AML-193 (cell line): ENCODE measurements around the gene LARP7.
"Not testable (repeated sequence)": the region's sequence is repeated elsewhere in the genome, so short reads cannot be mapped to it uniquely, and the experiment has no call there.

ENCODE experiments used
- DNase-seq, 2 experiments: peaks; one replicate each; lab custom pipeline; 2025; lab: John Stamatoyannopoulos, UW

The LARP7 gene

DNA sequence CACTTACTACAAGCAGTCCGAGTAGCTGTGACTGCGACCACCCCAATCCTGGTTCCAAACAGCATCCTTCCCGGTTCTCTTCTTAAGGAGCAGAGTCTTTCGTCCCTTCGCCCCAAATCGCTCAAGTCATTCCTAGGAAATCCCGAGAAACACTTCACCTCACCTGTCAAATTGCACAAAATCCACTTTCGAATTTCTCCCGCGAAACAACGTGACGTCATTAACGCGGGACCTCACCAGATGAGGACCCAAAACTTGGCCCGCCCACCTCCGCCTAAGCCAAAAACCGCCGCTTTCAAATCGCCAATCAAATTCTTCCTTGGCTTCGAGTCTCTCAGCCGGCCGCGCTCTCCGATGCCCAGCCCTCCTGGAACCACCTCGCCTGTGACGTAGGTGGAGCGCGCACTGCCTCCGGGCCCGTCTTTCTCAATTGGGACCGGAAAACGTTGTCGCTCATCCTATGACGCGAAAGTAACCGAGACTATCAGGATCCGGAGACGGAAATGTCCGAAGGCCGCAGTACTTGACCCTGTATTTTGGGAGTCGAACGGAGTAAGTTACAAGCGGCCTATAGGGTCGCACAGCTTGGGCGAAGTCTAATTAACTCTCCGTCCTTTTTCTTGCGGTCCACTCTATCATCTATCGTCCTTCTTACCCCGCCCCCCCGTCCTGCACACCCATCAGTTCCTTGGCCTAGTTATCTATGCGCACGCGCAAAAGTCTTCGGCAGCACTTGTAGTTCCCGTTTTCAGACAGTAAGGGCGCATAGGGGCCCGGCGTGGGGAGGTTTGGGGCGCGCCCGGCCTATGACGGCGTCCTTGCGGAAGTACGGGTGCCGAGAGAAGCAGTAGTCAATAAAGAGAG is at the start of gene LARP7, which contains the start of gene ZGRF1:
Gene LARP7 (plus strand): TSS at position 456 of the 864 bp plus-strand sequence. CDS start 7,527 bp downstream, outside the sequence.
Gene ZGRF1 (minus strand): TSS at position 222 of the 864 bp plus-strand sequence. CDS start 3,733 bp downstream, outside the sequence.
- peak; percentile 96 for DNase-seq

DNA sequence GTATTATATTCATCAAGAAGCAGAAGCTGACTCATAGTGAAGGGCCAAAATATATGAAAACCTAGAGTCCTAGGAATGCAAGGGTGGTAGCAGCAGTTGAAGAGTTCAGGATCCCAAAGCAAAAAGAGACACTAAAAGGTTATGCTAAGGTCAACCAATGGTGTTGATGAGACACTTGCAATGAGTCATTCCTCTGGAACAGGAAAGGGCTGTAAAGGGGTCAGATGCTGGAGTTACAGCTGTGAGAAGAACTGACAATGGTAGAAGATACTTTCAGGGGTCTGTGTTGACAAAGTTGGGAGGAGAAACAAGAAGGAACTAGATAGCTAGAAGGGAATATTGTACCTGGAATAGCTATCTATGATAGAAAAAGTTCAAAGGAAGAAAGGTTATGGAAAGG is 47.7 kb upstream of the LARP7 start:
- no peak for DNase-seq

DNA sequence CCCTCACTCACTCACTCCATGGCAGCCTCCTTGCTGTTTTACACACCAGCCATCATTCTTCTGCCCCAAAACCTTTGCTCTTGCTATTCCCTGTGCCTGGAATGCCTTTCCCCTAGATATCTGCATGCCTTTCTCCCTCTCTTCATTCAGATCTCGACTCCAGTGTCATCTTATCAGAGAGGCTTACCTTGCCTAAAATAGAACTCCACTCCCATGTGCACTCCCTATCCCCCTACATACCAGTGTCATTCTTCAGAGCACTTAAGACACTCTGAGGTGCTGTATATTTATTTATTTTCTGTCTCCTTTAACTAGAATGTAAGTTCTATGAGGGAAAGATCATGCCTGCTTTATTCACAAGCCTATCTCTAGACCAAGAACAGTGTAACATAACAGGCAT is 45.4 kb upstream of the LARP7 start:
- no peak for DNase-seq

DNA sequence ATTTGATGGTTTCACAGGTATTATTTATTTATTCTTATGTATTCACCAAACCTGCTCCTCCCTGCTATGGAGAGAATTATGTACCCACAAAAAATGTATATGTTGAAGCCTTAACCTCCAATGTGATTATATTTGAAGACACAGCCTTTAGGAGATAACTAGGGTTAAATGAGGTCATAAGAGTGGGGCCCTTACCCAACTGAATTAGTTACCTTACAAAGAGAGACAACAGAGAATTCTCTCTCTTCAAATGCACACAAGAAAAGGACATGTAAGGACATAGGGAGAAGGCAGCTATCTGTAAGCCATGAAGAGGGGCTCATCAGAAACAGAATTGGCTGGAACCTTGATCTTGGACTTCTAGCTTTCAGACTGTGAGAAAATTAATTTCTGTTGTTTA is 44.2 kb upstream of the LARP7 start:
- no peak for DNase-seq

DNA sequence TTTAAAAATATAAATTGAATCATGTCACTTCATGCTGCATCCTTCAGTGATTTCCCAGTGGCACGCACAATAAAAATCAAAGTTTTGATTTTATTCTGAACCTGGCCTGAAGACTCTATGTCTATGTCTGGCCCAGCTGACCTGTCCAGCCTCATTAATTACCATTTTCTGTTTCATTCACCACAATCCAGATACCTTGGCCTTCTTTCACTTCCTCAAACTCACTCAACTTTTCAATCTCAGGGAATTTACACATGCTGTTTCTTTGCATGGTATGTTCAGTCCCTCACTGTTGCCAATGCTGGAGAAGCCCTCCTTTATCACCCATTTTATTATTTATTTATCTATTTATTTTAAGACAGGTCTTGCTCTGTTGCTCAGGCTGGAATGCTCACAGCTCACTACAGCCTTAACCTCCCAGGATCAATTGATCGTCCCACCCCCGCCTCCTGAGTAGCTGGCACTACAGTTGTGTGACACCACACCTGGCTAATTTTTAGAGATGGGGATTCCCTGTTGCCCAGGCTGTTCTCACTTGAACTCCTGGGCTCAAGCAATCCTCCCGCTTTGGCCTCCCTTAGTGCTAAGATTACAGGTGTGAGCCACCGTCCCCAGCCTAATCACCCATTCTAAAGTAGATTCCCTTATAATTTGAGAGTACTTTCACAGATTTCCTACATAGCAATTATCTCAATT is 43.4 kb upstream of the LARP7 start:
- no peak for DNase-seq

DNA sequence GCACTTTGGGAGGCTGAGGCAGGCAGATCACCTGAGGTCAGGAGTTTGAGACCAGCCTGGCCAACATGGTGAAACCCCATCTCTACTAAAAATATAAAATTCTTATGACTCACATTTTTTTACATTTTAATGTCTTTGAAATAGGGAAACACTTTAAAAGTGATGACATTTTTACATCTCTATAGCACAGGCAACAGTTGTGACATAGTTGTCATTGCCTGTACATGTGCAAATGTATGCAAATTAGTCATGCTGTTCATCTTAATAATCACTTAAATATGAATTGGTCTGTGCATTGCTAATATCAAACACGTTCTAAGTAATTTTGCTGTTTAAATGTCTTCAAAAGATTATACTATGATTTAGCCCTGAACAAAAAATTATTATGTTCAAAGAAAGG is 42.0 kb upstream of the LARP7 start:
- DNase-seq, result no peak

DNA sequence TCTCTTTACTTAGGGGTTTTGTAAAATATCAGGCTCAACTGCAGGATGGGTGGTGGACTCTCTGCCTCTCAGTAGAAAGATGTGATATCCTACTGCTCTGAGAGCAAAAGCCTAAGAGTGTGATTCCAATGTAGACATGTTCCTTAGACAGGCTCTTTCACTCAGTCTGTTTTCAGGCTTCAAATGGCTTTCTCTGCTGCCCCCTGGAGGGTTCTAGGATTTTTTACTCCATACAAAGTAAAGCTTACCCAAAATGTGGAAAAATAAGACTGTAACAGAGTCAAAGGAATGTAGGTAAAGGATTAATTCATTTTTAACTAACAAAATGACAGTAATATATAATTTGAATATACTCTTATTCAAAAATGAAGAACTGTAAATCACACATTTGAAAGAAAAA is 32.4 kb upstream of the LARP7 start:
- DNase-seq, result peak; percentile 34 to 39

DNA sequence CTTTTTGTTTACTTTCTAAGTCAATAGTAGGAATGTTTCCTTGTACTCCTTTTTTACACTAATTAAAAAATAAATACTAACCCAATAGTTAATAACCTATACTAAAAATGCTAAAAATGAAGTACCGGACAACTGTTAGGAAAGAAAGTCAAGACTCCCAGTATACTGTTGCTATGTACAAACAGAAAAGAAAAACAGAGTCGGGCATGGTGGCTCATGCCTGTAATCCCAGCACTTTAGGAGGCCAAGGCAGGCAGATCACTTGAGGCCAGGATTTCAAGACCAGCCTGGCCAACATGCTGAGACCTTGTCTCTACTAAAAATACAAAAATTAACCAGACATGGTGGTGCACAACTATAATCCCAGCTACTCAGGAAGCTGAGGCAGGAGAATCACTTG is 24.1 kb upstream of the LARP7 start:
- not testable (repeated sequence) for DNase-seq

DNA sequence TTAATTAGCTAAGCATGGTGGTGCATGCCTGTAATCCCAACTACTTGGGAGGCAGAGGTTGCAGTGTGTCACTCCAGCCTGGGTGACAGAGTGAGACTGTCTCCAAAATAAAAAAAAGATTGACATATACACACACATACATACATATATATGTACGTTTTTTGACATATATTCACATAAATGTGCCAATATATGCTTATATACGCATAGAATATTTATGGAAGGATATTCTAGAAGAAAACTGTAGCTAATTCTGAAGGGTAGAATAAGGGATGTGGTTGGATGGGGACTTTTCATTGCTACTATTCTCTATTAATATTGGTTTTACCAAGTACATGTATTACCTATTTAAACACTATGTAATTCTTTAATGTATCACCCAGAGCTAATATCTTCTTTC is 20.0 kb upstream of the LARP7 start:
- no peak for DNase-seq

DNA sequence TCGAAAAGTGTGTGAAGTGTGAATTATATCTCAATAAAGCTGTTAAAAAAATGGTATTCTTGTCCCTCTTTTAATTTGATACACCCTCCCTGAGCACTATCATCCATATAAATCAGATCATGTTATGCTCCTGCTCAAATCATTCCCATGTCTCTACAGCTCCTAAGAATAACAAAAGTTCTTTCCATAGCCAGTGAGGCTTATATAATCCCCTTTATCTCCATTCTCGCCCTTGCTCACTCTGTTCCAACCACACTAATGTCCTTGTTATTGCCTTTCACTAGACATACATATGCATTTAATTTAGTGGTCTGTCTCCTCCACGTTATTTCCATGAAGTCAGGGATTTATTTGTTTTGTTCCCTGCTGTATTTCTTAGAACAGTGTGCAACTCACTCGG is 10.7 kb upstream of the LARP7 start:
- no peak for DNase-seq

DNA sequence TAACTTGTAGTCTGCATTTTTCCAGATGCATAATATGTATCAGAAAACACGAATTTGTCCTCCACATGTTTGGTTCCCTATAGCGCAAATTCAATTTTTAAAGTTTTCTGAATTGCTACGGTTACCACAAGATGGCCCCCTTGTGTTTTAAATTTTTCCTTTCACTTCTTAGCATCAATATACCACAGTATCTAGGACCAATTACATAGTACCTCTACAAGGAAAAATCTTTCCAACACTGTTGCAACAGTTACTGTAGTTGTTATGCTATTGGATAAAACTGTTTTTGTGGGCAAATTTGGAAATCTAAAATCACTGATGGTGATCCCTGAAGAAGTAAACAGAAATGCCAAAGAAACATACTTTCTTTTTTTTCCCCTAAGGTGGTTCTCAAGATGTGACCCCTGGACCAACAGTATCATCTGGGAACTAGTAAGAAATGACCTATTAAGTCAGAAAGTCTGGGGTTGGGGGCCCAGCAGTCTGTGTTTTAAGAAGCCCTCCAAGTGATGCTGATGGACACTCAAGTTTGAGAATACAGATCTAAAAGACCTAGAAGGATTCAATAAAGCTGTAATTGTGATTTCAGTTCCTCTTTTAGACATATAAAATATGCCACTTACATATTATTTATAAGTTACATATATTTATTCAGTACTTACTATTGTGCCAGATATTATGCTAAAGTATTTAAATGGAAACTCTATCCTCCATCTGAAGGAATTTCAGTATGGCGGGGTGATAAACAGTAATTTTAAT is 3.3 kb upstream of the LARP7 start:
- DNase-seq, result peak; percentile 34 to 55

DNA sequence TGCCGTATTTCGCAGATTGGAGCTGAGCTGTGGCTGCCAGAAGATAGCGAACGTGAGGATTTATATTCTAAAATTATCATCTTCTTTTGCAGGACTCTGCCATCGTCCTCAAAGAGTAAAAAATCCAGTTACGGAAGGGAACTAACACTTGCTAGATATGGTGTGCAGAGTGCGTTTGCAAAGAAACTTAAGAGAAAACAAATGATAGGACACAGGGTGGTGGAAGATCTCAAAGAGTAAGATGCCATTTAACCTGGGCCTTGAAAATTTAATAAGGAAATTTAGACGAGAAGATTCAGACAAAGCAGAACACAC is 566 bp downstream of the LARP7 start:
- no peak for DNase-seq

DNA sequence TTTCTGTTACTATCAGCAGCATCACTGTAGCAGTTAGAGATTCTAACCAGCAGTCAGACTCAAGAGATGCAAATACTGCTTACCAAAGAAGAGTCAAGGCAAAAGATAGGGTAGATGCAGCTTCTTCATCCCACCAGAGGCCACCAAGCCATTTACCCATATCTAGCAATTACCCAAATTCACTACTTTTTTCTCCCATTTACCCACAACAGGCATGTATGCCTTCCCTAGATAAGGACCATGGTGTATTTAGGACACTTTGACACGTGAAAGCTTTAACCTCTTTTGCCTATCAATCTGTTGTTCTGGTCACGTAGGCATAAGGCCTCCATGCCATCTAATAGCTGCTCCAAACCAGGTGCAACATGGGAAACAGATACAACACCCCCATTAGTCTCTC is 5.6 kb downstream of the LARP7 start:
- no peak for DNase-seq

DNA sequence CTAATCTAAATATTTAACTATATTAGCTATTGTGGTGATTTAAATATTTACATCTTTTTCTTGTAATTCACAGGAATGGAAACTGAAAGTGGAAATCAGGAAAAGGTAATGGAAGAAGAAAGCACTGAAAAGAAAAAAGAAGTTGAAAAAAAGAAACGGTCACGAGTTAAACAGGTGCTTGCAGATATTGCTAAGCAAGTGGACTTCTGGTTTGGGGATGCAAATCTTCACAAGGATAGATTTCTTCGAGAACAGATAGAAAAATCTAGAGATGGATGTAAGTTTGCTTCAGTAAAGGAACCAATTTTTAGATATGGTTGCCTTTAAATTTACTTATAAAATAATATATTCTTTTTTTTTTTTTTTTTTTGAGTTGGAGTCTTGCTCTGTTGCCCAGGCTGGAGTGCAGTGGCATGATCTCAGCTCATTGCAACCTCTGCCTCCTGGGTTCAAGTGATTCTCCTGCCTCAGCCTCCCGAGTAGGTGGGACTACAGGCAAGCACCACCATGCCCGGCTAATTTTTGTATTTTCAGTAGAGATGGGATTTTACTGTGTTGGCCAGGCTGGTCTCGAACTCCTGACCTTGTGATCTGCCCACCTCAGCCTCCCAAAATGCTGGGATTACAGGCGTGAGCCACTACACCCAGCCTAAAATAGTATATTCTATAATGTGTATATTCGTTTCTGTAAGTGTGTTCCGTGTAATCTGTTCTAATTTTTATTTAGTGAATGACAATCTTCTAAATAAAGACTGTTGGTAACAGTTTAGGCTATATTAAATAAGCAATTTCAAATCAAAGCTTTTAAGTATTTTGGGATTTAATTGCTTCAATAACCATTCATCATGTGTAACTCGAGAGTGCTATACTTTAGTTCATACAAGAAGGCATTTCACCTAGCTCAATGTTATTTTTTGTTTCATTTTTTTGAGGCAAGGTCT is 7.9 kb downstream of the LARP7 start:
- not testable (repeated sequence) for DNase-seq

DNA sequence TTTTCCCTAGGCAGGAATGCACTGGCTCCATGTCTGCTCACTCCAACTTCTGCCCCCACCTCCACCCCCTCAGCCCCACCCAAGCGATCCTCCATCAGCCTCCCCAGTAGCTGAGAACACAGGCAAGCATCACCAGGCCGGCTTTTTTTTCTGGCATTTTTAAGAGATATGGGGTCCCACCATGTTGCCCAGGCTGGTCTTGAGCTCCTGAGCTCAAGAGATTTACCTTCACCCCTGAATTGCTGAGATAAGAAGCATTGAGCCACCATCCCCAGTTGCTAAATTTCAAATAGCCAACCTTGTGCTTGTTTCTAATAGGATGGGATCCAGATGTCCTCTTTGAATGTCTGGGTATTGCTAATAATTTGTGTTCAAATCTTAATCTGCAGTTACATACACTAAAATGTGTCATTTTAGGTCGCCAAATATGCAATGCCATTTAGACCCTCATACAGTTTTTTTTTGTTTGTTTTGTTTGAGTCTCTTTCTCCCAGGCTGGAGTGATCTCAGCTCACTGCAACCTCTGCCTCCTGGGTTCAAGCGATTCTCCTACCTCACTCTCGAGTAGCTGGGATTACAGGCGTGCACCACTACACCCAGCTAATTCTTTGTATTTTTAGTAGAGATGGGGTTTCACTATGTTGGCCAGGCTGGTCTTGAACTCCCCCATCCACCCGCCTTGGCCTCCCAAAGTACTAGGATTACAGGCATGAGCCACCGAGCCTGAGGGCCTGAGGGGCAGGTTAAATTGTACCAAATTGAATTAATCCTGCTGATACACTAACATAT is 8.8 kb downstream of the LARP7 start:
- DNase-seq, result no peak

DNA sequence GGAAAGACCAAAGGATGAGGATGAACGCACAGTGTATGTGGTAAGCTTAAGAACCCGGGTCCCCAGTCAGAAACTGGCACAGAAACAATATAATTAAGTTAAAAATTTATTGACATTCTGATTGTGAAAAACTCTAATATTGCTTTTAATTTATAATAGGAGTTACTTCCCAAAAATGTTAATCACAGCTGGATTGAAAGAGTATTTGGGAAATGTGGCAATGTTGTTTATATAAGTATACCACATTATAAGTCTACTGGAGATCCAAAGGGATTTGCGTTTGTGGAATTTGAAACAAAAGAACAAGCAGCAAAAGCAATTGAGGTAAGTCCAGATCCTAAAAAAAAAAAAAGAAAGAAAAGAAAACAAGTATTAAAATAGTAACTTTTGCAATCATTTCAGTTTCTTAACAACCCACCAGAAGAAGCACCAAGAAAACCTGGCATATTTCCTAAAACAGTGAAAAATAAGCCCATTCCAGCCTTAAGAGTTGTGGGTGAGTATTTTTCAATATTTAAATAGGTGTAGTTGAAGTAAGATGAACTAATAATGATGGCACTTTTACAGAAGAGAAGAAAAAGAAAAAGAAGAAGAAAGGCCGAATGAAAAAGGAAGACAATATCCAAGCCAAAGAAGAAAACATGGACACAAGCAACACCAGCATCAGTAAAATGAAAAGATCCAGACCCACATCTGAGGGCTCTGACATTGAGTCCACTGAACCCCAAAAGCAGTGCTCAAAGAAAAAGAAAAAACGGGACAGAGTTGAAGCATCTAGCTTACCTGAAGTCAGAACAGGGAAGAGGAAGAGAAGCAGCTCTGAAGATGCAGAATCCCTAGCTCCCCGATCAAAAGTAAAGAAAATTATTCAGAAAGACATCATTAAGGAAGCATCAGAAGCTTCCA is 9.9 kb downstream of the LARP7 start:
- DNase-seq, result no peak

DNA sequence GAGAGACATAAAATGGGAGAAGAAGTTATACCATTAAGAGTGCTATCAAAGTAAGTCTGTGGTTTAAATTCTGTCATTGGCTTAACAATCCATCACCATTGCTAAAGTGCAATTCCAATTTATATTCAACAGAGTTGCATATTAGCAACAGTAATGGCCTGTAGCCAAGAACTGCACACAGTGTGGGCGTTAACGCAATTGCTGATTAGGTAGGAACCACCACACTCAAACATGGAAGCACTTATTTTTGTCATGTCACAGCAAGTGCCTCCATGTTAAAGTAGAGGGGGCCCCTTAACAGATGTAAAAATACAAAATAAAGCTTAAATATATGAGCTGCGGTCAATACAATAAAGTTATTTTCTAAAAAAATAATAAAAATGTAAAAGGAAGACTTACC is 10.8 kb downstream of the LARP7 start:
- DNase-seq, result no peak

DNA sequence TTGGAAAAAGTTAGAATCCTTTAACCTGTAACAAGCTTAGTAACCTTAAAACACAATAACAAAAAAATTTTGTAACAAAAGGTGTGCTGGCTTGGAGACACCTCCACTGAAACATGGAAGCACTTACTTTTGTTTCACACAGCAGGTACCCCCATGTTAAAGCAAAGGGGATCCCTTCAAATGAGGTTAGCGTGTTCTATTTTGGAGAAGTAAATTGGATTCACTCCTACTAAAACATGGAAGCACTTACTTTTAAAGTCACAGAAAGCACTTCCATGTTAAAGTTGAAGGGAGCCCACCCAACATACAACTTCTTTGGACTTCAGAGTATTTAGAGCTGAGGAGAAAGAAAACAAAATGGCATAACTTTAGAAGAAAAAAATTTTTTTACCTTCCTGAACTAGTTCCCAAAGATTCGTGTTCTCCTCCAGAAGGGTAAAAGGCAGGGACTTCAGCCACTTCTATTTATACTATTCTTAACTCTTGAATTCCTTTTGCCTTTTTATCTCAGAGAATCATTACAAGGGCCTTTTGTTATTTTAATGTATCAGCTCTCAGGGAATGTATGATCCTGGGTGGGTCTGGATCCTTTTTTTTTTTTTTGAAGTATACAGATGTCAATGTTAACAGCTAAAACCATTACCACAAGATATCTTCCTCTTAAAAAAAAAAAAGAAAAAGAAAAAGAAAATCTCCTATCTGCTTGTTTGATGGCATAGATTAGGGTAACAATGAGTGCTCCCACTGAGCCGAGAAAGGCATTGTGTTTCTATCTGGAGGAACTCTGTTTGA is 11.5 kb downstream of the LARP7 start:
- no peak for DNase-seq

DNA sequence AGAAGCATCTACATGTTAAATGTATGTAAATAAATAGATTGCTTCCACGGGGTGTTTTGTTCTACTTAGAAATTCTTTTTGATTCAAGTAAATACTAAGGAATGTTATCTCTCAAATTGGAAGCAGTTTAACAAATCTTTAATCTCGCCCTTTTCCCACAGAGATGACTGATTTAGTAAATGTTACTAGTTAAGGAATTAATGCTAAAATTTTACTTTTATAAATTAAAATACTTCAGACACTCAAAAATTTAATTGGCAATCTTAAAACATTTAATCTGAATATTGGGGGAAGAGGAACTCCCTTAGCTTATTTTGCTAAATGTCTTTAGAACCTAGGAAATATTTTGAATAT is 12.1 kb downstream of the LARP7 start:
- DNase-seq, result no peak
